ENCODE measurements around the gene ARRDC1. TPM values are rescaled to one million over a fixed set of nuclear protein-coding genes. Genes with fewer than 3 reads are reported as not detected.

The ARRDC1 gene
- total RNA-seq, 1 donor from 2014 or later = 71.0 TPM

GRCh38 chr9:137632230-137633161 lies 27.0 kb downstream of the ARRDC1 start:
- no peaks in the 10 kb centered on the region for H3K36me3 ChIP-seq
- H3K9me3 ChIP-seq = no peaks in the 10 kb centered on the region
- no peak for TF ChIP-seq CTCF (IDR thresholded peaks at IDR 0.05)
- DNase-seq (peak; percentile 23), ATAC-seq (peak; percentile 14 to 15)
- H3K27me3 ChIP-seq (ENCODE audit: low read depth) = no peaks in the 10 kb centered on the region
- H3K27ac ChIP-seq = peak overlapping the region; percentile 9
- intact Hi-C loops (cut with DNase I) = no loop called here
- H3K4me1 ChIP-seq = peaks cover 55% of the 10 kb centered on the region
- no peak overlapping the region for H3K4me3 ChIP-seq

GRCh38 chr9:137634016-137634415 lies 28.5 kb downstream of the ARRDC1 start:
- no peaks in the 10 kb centered on the region for H3K36me3 ChIP-seq
- intact Hi-C loops (cut with DNase I) = no loop called here
- H3K9me3 ChIP-seq = no peaks in the 10 kb centered on the region
- no peak overlapping the region for H3K4me3 ChIP-seq
- DNase-seq = peak; percentile 1
- H3K27me3 ChIP-seq (ENCODE audit: low read depth) = no peaks in the 10 kb centered on the region
- TF ChIP-seq CTCF (IDR thresholded peaks at IDR 0.05) = no peak
- peaks cover 48% of the 10 kb centered on the region for H3K4me1 ChIP-seq
- no peak overlapping the region for H3K27ac ChIP-seq
- no peak for ATAC-seq

GRCh38 chr9:137638680-137639079 lies 33.2 kb downstream of the ARRDC1 start:
- Histone ChIP-seq H3K36me3 (peaks cover 23% of the 10 kb centered on the region), H3K9me3 (no peaks in the 10 kb centered on the region), H3K4me3 (no peak overlapping the region), H3K4me1 (peaks cover 16% of the 10 kb centered on the region), H3K27ac (no peak overlapping the region), H3K27me3 (ENCODE audit: low read depth) (no peaks in the 10 kb centered on the region)
- ATAC-seq (no peak), DNase-seq (no peak)
- intact Hi-C loops (cut with DNase I) = no loop called here
- TF ChIP-seq CTCF (IDR thresholded peaks at IDR 0.05) = no peak

- Histone ChIP-seq H3K4me3 (peak overlapping the region; percentile 13), H3K36me3 (peaks cover 30% of the 10 kb centered on the region), H3K27me3 (ENCODE audit: low read depth) (no peaks in the 10 kb centered on the region), H3K27ac (no peak overlapping the region), H3K9me3 (no peaks in the 10 kb centered on the region), H3K4me1 (peaks cover 16% of the 10 kb centered on the region)
- intact Hi-C loops (cut with DNase I) = no loop called here
- TF ChIP-seq CTCF (IDR thresholded peaks at IDR 0.05) = no peak
- no peak for DNase-seq
- peak in 1 of 2 donors; percentile 50 for ATAC-seq
Observed at GRCh38 chr9:137639303-137640051, 34.0 kb downstream of the ARRDC1 start.

- ATAC-seq (no peak), DNase-seq (no peak)
- Histone ChIP-seq H3K9me3 (no peaks in the 10 kb centered on the region), H3K36me3 (peaks cover 30% of the 10 kb centered on the region), H3K27me3 (ENCODE audit: low read depth) (no peaks in the 10 kb centered on the region), H3K27ac (no peak overlapping the region), H3K4me3 (no peak overlapping the region), H3K4me1 (peaks cover 16% of the 10 kb centered on the region)
- TF ChIP-seq CTCF (IDR thresholded peaks at IDR 0.05) = no peak
- intact Hi-C loops (cut with DNase I) = no loop called here
Observed at GRCh38 chr9:137640862-137641261, 35.4 kb downstream of the ARRDC1 start.
